NCI-H226 (cell line): ENCODE measurements around the gene ARPC5L.
"Not testable (repeated sequence)": the region's sequence is repeated elsewhere in the genome, so short reads cannot be mapped to it uniquely, and the experiment has no call there.

Experiments
- DNase-seq: peaks from one replicate; pipeline ENCODE4 v3.0.0-alpha.2; 2015

ARPC5L gene

GRCh38 chr9:124894741-124895170 is 32.8 kb downstream of the ARPC5L start:
- no peak for DNase-seq

- DNase-seq, result no peak
These were observed 35.9 kb downstream of the ARPC5L start for GRCh38 chr9:124897570-124898460.

DNA sequence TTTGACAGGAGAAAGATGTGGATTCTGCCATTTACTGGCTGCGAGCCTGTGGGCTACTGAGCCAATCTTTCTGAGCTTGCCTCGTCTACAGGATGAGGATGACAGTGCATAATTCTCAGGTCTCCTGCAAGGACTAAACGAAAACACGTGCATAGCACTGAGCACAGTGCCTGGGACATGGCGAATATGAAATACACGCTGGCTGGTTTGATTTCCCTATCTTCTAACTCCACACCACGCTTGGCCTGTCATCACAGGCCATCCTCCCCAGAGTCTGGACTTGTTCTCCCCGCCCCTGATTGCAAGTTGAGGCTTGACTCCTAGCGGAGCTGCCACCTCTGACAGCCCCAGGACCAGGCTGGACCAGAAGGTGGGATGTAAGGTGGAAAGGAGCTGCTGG is 37.9 kb downstream of the ARPC5L start:
- no peak for DNase-seq

- no peak for DNase-seq
These were observed 45.0 kb downstream of the ARPC5L start for GRCh38 chr9:124906966-124907365.

- DNase-seq, result no peak
These were observed 46.2 kb downstream of the ARPC5L start for GRCh38 chr9:124908098-124908497.

DNA sequence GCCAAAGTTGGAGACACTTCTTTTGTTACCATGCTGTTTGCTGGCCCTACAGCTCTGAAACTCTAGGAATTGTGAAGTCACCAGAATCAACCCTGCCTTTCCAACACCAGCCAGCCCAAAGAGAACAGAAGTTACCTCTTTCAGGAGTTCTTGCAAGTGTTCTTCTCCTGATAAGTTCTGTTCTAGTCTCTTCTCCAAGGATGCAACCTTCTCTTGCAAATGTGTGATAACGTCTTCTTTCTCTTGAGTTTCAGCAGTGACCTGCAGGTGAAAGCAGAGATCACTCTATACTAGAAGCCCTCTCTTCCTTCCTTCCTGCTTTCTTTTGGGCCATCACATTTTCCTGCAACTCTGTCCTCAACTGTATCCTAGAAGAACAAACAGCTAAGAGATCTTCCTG is 49.8 kb downstream of the ARPC5L start:
- no peak for DNase-seq

GRCh38 chr9:124913378-124913777 is 51.4 kb downstream of the ARPC5L start:
- no peak for DNase-seq

GRCh38 chr9:124914753-124915405 is 52.9 kb downstream of the ARPC5L start:
- DNase-seq, result no peak

GRCh38 chr9:124920394-124920793 is 58.5 kb downstream of the ARPC5L start:
- not testable (repeated sequence) for DNase-seq
